ENCODE data around the gene TMEM126A.

GRCh38 chr11:85705800-85706199, 58.0 kb downstream of the TMEM126A start:
- TF ChIP-seq, protein P1, sequence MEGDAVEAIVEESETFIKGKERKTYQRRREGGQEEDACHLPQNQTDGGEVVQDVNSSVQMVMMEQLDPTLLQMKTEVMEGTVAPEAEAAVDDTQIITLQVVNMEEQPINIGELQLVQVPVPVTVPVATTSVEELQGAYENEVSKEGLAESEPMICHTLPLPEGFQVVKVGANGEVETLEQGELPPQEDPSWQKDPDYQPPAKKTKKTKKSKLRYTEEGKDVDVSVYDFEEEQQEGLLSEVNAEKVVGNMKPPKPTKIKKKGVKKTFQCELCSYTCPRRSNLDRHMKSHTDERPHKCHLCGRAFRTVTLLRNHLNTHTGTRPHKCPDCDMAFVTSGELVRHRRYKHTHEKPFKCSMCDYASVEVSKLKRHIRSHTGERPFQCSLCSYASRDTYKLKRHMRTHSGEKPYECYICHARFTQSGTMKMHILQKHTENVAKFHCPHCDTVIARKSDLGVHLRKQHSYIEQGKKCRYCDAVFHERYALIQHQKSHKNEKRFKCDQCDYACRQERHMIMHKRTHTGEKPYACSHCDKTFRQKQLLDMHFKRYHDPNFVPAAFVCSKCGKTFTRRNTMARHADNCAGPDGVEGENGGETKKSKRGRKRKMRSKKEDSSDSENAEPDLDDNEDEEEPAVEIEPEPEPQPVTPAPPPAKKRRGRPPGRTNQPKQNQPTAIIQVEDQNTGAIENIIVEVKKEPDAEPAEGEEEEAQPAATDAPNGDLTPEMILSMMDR (IDR thresholded peaks at IDR 0.05; ENCODE audit: borderline replicate concordance, extremely low read depth, low read length, poor library complexity, severe bottlenecking) = no peak
- TF ChIP-seq EZH2 (IDR thresholded peaks at IDR 0.05; ENCODE audit: borderline replicate concordance, low read depth, low read length, severe bottlenecking) = no peak
